Memory B cell (primary cell): ENCODE measurements around the gene AMPD1.

Source experiments
- ATAC-seq: fragments of 150-1000 bp; cut with Tn5 transposase; 2 replicates; pipeline ENCODE4 v1.10.0; 2021; ENCODE audit warnings: low read depth, mild to moderate bottlenecking, moderate library complexity
- DNase-seq, 2 donors: peaks; one replicate each; pipeline ENCODE4 v3.0.0; 2022; ENCODE audit warnings: low spot score in 2 of 2
- H3K27ac Mint-ChIP-seq: one replicate; pipeline ENCODE4 v1.8.0; 2022; ENCODE audit warnings: mild to moderate bottlenecking, moderate library complexity, mixed read lengths
- H3K27me3 Mint-ChIP-seq: one replicate; pipeline ENCODE4 v1.8.0; 2022; ENCODE audit warnings: mixed read lengths
- H3K36me3 Mint-ChIP-seq: one replicate; pipeline ENCODE4 v1.8.0; 2022; ENCODE audit warnings: mild to moderate bottlenecking, mixed read lengths
- H3K4me1 Mint-ChIP-seq: one replicate; pipeline ENCODE4 v1.8.0; 2022; ENCODE audit warnings: mixed read lengths
- H3K4me3 Mint-ChIP-seq: one replicate; pipeline ENCODE4 v1.8.0; 2022; ENCODE audit warnings: mild to moderate bottlenecking, moderate library complexity, mixed read lengths
- H3K9me3 Mint-ChIP-seq: one replicate; pipeline ENCODE4 v1.8.0; 2022; ENCODE audit warnings: mixed read lengths

Gene AMPD1

DNA sequence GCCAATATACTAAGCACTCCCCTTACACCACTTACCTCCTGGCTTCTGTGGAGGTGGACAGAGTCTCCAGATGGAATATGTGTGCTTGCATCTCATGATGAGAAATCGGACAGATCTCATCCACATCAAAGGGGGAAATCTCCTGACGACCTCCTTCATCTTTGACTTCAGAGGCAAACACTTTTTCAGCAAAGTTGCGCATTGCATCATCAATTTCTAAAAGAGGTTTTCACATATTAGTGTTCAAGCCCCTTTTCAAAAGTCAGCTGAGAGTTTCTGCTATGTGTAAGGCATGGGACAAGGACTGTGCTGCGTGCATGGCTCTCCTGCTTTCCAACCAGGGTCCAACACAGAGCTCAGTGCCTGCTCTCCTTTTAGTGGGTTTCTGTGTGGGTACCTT lies 6.8 kb downstream of the AMPD1 start:
- ATAC-seq, result no peak
- no peak overlapping the region for H3K27ac Mint-ChIP-seq
- no peaks in the 10 kb centered on the region for H3K4me1 Mint-ChIP-seq
- no peak overlapping the region for H3K4me3 Mint-ChIP-seq
- no peaks in the 10 kb centered on the region for H3K36me3 Mint-ChIP-seq
- DNase-seq, result no peak
- no peaks in the 10 kb centered on the region for H3K9me3 Mint-ChIP-seq
- H3K27me3 Mint-ChIP-seq, result peaks cover 22% of the 10 kb centered on the region

DNA sequence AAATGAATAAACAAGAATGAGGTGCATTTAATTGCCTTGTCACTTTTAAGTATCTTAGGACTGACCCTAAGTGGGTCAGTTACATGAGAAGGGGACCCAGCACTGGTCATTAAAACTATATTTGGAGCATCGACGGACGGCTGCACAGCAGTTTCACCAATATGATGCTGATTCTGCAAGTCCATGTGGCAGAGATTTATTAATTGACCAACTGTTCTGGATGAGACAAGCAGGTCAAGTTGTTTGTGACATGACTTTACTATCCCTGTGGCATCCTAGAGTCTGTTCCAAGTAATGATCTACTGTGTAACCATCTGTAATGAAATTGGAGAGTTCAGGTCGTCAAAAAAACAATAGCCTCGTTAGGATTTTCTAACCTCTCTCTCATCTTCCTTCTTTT lies 9.5 kb downstream of the AMPD1 start:
- Mint-ChIP-seq H3K27ac (no peak overlapping the region), H3K27me3 (peaks cover 23% of the 10 kb centered on the region), H3K4me3 (no peak overlapping the region), H3K9me3 (no peaks in the 10 kb centered on the region), H3K36me3 (no peaks in the 10 kb centered on the region), H3K4me1 (no peaks in the 10 kb centered on the region)
- DNase-seq (no peak), ATAC-seq (no peak)

- Mint-ChIP-seq H3K36me3 (no peaks in the 10 kb centered on the region), H3K27me3 (peaks cover 19% of the 10 kb centered on the region), H3K9me3 (no peaks in the 10 kb centered on the region), H3K4me1 (no peaks in the 10 kb centered on the region), H3K27ac (no peak overlapping the region), H3K4me3 (no peak overlapping the region)
- DNase-seq (no peak), ATAC-seq (no peak)
Measured at GRCh38 chr1:114677691-114678090, 17.7 kb downstream of the AMPD1 start.

DNA sequence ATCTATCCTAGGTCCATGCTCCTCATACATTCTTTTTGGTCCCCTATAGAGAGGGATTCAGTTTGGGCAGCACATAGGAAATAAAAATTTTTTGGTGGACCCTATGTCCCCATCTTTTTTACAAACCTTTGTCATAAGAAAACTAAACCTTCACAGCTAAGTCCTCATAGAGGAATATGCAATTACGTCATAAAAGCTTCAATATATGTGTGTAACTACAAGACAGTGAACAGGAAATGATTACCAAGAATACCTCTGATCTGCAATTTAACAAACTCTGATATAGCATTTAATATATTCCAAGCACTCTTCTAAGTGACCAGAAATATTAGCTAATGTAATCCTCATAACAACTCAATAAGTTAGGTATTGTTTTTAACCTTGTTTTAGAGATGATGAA lies 19.2 kb downstream of the AMPD1 start:
- H3K4me3 Mint-ChIP-seq, result no peak overlapping the region
- no peak for ATAC-seq
- no peak for DNase-seq
- H3K4me1 Mint-ChIP-seq, result no peaks in the 10 kb centered on the region
- no peak overlapping the region for H3K27ac Mint-ChIP-seq
- peaks cover 21% of the 10 kb centered on the region for H3K27me3 Mint-ChIP-seq
- H3K9me3 Mint-ChIP-seq, result no peaks in the 10 kb centered on the region
- H3K36me3 Mint-ChIP-seq, result no peaks in the 10 kb centered on the region

GRCh38 chr1:114671939-114672275 lies 23.4 kb downstream of the AMPD1 start:
- ATAC-seq, result no peak
- Mint-ChIP-seq H3K4me1 (peaks cover 5% of the 10 kb centered on the region), H3K27me3 (peaks cover 17% of the 10 kb centered on the region), H3K4me3 (no peak overlapping the region), H3K9me3 (no peaks in the 10 kb centered on the region), H3K27ac (no peak overlapping the region), H3K36me3 (no peaks in the 10 kb centered on the region)
- DNase-seq, result no peak

GRCh38 chr1:114671011-114671938 lies 24.1 kb downstream of the AMPD1 start:
- DNase-seq (no peak), ATAC-seq (no peak)
- Mint-ChIP-seq H3K36me3 (no peaks in the 10 kb centered on the region), H3K27ac (no peak overlapping the region), H3K27me3 (peaks cover 14% of the 10 kb centered on the region), H3K9me3 (no peaks in the 10 kb centered on the region), H3K4me3 (peak overlapping the region; percentile 15), H3K4me1 (peaks cover 5% of the 10 kb centered on the region)

DNA sequence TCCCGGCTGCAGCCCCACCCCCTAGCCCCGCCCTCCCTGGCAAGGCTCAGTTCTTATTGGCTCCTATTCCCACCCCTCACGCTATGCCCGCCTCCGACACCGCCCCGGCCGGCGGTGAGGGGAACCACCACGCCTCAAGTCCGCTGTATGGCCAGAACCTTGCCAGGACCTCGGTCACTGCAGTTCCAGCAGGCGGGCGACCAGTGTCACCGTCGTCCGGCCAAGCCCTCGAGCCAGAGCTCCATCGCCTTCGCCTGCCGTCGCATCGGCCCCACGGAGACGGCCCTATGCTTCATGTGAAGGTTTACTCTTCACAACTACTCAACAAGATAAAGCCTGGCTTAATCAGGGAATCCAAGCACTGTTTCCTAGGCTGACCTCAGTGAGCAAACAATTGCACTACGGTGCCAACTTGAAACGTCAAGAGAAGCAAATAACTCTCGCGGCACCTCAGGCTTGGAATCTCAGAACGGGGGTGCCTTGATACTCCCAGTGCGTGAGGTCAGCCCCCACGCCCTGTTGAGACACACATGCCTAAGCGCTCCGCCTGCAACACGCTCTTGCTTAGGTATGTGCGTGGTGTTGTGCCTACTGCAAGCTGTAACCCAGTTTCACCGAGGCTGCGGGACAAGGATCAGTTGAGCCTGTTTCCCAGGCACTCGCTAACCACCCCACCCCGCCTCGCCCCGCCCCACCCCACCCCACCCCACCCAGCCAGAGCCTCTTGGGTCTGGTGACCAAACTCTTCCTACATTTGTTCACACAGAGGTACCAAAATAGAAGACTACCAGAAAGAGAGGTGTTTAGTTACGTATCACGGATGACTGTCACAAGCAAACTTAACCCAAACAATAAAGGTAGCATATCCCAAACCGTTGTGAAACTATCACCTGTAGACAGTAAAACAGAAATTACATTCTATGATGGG lies 25.0 kb downstream of the AMPD1 start:
- ATAC-seq, result peak; percentile 94
- H3K4me3 Mint-ChIP-seq, result peak overlapping the region; percentile 96

DNA sequence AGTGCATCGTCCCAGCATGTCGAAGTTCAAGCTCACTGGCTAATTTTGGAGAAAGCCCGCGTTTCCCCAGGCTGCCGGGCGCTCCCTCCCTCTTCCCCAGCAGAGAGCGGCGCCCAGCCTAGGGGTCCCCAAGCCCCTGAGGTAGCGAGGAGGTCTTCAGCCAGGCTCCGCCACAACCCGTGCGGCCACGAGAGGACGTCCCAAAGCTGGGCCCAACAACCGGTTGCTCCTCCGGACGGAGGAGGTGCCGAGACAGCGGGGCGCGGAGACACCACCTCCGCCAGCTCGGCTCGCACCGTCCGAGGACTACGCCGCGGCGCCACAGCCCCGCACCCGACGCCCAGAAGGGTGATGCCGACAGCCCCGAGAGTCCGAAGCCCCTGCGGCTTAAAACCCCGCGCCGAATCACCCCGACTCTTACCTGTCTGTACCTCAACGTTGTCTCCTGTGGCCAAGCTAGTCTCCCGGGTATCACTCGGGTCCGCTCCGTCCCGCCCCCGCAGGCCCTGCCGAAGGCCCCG lies 25.7 kb downstream of the AMPD1 start, which contains the start of gene DENND2C:
Gene DENND2C, minus strand, starts transcription at position 488 of the 521 bp plus-strand sequence. CDS start 44,065 bp downstream, outside the sequence.
- peak within 1 kb of the TSS; percentile 59 for H3K27ac Mint-ChIP-seq
- H3K27me3 Mint-ChIP-seq, result peaks cover 7% of the 10 kb centered on the region
- H3K4me1 Mint-ChIP-seq, result peaks cover 5% of the 10 kb centered on the region
- no peaks in the 10 kb centered on the region for H3K36me3 Mint-ChIP-seq
- H3K4me3 Mint-ChIP-seq, result peak within 1 kb of the TSS; percentile 96
- ATAC-seq, result peak; percentile 61
- no peak for DNase-seq
- H3K9me3 Mint-ChIP-seq, result no peaks in the 10 kb centered on the region

More for the DNA sequence above, 25.0 kb downstream of the AMPD1 start:
- peak overlapping the region; percentile 59 for H3K27ac Mint-ChIP-seq
- peaks cover 10% of the 10 kb centered on the region for H3K27me3 Mint-ChIP-seq
- no peaks in the 10 kb centered on the region for H3K9me3 Mint-ChIP-seq
- H3K4me1 Mint-ChIP-seq, result peaks cover 5% of the 10 kb centered on the region
- peak; percentile 75 to 77 for DNase-seq
- H3K36me3 Mint-ChIP-seq, result no peaks in the 10 kb centered on the region

DNA sequence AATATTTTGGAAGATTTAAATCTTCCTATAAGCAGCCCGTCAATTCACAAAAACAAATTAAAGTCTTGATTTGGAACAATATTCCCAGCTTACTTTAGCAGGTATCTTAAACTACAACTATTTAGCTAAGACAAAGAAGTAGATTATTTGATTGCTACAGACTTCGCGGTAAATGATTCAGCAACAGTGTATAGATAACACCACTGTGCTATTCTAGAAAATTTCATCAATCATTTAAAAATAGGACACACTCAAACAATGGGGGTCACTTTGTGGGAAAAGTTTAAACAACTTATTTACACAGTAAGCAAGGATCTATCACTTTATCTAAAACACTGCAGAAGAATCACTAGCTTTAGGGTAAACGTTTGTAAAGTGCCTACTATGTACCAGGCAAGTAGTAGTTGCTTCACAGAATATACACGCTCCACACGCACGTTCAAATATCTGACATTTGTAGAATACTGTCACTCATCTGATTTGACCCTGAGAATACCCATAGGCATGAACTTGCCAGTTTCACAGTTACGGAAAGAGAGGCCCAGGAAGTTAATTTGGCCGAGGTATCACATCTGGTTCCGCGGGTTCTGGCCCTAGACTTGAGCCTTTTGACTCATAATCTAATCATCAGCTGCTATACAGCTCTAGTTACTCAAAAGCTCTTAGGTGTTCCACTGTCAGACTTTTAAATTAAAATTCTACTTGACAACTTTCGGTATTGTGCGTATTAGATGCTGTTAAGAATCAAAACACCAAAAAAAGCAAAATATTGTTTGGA lies 26.4 kb downstream of the AMPD1 start:
- Mint-ChIP-seq H3K27ac (no peak overlapping the region), H3K27me3 (peaks cover 5% of the 10 kb centered on the region), H3K4me1 (peaks cover 5% of the 10 kb centered on the region), H3K4me3 (peak overlapping the region; percentile 96), H3K36me3 (no peaks in the 10 kb centered on the region), H3K9me3 (no peaks in the 10 kb centered on the region)
- no peak for ATAC-seq
- DNase-seq, result no peak

- H3K9me3 Mint-ChIP-seq, result no peaks in the 10 kb centered on the region
- H3K27ac Mint-ChIP-seq, result no peak overlapping the region
- H3K4me3 Mint-ChIP-seq, result no peak overlapping the region
Measured at GRCh38 chr1:114668373-114668772, 27.0 kb downstream of the AMPD1 start.

GRCh38 chr1:114666954-114667353 lies 28.4 kb downstream of the AMPD1 start:
- Mint-ChIP-seq H3K27ac (no peak overlapping the region), H3K4me3 (no peak overlapping the region), H3K27me3 (peaks cover 5% of the 10 kb centered on the region), H3K4me1 (peaks cover 5% of the 10 kb centered on the region), H3K36me3 (no peaks in the 10 kb centered on the region), H3K9me3 (no peaks in the 10 kb centered on the region)
- DNase-seq, result no peak
- ATAC-seq, result no peak

More at GRCh38 chr1:114668373-114668772, 27.0 kb downstream of the AMPD1 start:
- ATAC-seq, result no peak
- no peak for DNase-seq
- Mint-ChIP-seq H3K27me3 (peaks cover 5% of the 10 kb centered on the region), H3K4me1 (peaks cover 5% of the 10 kb centered on the region), H3K36me3 (no peaks in the 10 kb centered on the region)

GRCh38 chr1:114660238-114660637 lies 35.1 kb downstream of the AMPD1 start:
- no peaks in the 10 kb centered on the region for H3K9me3 Mint-ChIP-seq
- H3K4me1 Mint-ChIP-seq, result no peaks in the 10 kb centered on the region
- ATAC-seq, result no peak
- peaks cover 4% of the 10 kb centered on the region for H3K27me3 Mint-ChIP-seq
- no peak for DNase-seq
- no peak overlapping the region for H3K27ac Mint-ChIP-seq
- no peaks in the 10 kb centered on the region for H3K36me3 Mint-ChIP-seq
- H3K4me3 Mint-ChIP-seq, result no peak overlapping the region

- ATAC-seq (no peak), DNase-seq (no peak)
- Mint-ChIP-seq H3K4me3 (no peak overlapping the region), H3K9me3 (no peaks in the 10 kb centered on the region), H3K27me3 (peaks cover 1% of the 10 kb centered on the region), H3K27ac (no peak overlapping the region), H3K4me1 (no peaks in the 10 kb centered on the region), H3K36me3 (no peaks in the 10 kb centered on the region)
Measured at GRCh38 chr1:114651893-114652292, 43.5 kb downstream of the AMPD1 start.
